Stomach (tissue), 9 donors: ENCODE results near the gene SPI1. TPM values are rescaled to one million over a fixed set of nuclear protein-coding genes. Genes with fewer than 3 reads are reported as not detected.
A peak's percentile ranks its signal among the peaks of the same experiment; 100 is the strongest.

ENCODE experiments used
- DNase-seq, 2 donors: peaks; one replicate each; pipeline versions ENCODE4 v3.0.0 to v3.0.0-alpha.2; 2013 to 2019
- H3K27ac ChIP-seq, 5 donors: fragments of 200-600 bp in 4 of 5; sonication (generic) in 4 of 5; one replicate each; pipeline ENCODE4 v1.5.1; 2013 to 2019; ENCODE audit warnings: mild to moderate bottlenecking in 1 of 5, moderate library complexity in 1 of 5
- H3K27me3 ChIP-seq, 3 donors: fragments of 200-600 bp; sonication (generic); one replicate each; pipeline ENCODE4 v1.5.1; 2017 to 2019; ENCODE audit warnings: mixed run types in 1 of 3
- H3K36me3 ChIP-seq, 4 donors: fragments of 200-600 bp; sonication (generic); 1 replicate in 3 of 4; 2 replicates in 1 of 4; pipeline ENCODE4 v1.5.1; 2016 to 2019
- H3K4me1 ChIP-seq, 4 donors: fragments of 200-600 bp; sonication (generic); one replicate each; pipeline ENCODE4 v1.5.1; 2016 to 2019
- H3K4me3 ChIP-seq, 4 donors: fragments of 200-600 bp; sonication (generic) in 3 of 4; one replicate each; pipeline ENCODE4 v1.5.1; 2016 to 2019; ENCODE audit warnings: mild to moderate bottlenecking in 1 of 4
- H3K9me3 ChIP-seq, 4 donors: fragments of 200-600 bp; sonication (generic); one replicate each; pipeline ENCODE4 v1.5.1; 2016 to 2019
- EP300 ChIP-seq: sonication (generic); formaldehyde crosslinking; IDR thresholded peaks from one replicate; pipeline ENCODE4 v1.6.1; 2017; ENCODE audit warnings: antibody characterized with exemption
- POLR2A ChIP-seq, 4 donors: fragments of 450-650 bp; IDR thresholded peaks; one replicate each; pipeline ENCODE4 v1.6.1; 2016; ENCODE audit warnings: antibody characterized with exemption in 4 of 4, control low read depth in 2 of 4, mild to moderate bottlenecking in 1 of 4, moderate library complexity in 1 of 4
- POLR2AphosphoS5 ChIP-seq, 3 donors: sonication (generic); formaldehyde crosslinking; IDR thresholded peaks; one replicate each; pipeline ENCODE4 v1.6.1; 2016; ENCODE audit warnings: antibody characterized with exemption in 3 of 3
- WGBS, 5 donors: extraction: QIAGEN DNeasy Blood & Tissue Kit in 3 of 5; methylation state at CpG; one replicate each; pipeline versions ENCODE4 v1.1.5 to v1.1.7; 2013 to 2018; 5-methylcytosine and 5-hydroxymethylcytosine counted together
- intact Hi-C: fragments of 100-400 bp; cut with DNase I; formaldehyde crosslinking; loops from one replicate; pipeline ENCODE4 v1.15.1; 2023; ENCODE audit warnings: low total_unique reads
- polyA plus RNA-seq, 3 donors: library from polyadenylated mRNA; stranded (reverse); fragments of 200-250 nt; gene quantifications; one replicate each; pipeline ENCODE4 v1.2.3, GENCODE V29; 2013
- total RNA-seq, 5 donors: library from RNA; depleted of rRNA; stranded (reverse); fragments of >200 nt; gene quantifications; one replicate each; pipeline versions ENCODE4 v1.1.0 to v1.2.3, GENCODE V29; 2014 to 2016
- TF ChIP-seq, protein P1 (sequence below), 7 experiments: fragments of 450-650 bp in 4 of 7; fragments of 200-600 bp in 3 of 7; sonication (generic) in 3 of 7; IDR thresholded peaks; one replicate each; pipeline ENCODE4 v1.5.1; 2016 to 2019; ENCODE audit warnings: antibody characterized with exemption in 7 of 7, control low read depth in 2 of 7, mild to moderate bottlenecking in 1 of 7
- donor health status: healthy with polysubstance abuse.
- donor health status: Bipolar disorder and iron deficiency.
- donor health status: healthy.

SPI1 gene
- total and polyA plus RNA-seq, 8 donors, result 2.6 to 24.3 (median 8.2) TPM

GRCh38 chr11:47361419-47361818, 16.9 kb downstream of the SPI1 start:
- WGBS, 5 donors, result 78 to 88% (median 85%) methylated on average over 13 of the region's 13 CpGs
- Histone ChIP-seq H3K9me3 (no peaks in the 10 kb centered on the region), H3K36me3 (peaks cover 0 to 6% (median 0%) of the 10 kb centered on the region in 4 donors), H3K27me3 (no peaks in the 10 kb centered on the region), H3K27ac (no peak overlapping the region), H3K4me3 (no peak overlapping the region), H3K4me1 (peaks cover 0 to 5% (median 0%) of the 10 kb centered on the region in 4 donors)
- intact Hi-C loops, result no loop called here
- no peak for DNase-seq
- no peak for TF ChIP-seq EP300
- no peak for TF ChIP-seq POLR2AphosphoS5 (IDR thresholded peaks at IDR 0.05)
- no peak for TF ChIP-seq POLR2A (IDR thresholded peaks at IDR 0.05)
- TF ChIP-seq, protein P1, sequence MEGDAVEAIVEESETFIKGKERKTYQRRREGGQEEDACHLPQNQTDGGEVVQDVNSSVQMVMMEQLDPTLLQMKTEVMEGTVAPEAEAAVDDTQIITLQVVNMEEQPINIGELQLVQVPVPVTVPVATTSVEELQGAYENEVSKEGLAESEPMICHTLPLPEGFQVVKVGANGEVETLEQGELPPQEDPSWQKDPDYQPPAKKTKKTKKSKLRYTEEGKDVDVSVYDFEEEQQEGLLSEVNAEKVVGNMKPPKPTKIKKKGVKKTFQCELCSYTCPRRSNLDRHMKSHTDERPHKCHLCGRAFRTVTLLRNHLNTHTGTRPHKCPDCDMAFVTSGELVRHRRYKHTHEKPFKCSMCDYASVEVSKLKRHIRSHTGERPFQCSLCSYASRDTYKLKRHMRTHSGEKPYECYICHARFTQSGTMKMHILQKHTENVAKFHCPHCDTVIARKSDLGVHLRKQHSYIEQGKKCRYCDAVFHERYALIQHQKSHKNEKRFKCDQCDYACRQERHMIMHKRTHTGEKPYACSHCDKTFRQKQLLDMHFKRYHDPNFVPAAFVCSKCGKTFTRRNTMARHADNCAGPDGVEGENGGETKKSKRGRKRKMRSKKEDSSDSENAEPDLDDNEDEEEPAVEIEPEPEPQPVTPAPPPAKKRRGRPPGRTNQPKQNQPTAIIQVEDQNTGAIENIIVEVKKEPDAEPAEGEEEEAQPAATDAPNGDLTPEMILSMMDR (IDR thresholded peaks at IDR 0.05), result no peak

- no peak for DNase-seq
- Histone ChIP-seq H3K36me3 (peaks cover 0 to 8% (median 0%) of the 10 kb centered on the region in 4 donors), H3K4me3 (no peak overlapping the region), H3K27me3 (no peaks in the 10 kb centered on the region), H3K27ac (no peak overlapping the region), H3K4me1 (peaks cover 0 to 9% (median 5%) of the 10 kb centered on the region in 4 donors), H3K9me3 (no peaks in the 10 kb centered on the region)
- no peak for TF ChIP-seq POLR2A (IDR thresholded peaks at IDR 0.05)
- TF ChIP-seq, protein P1 (IDR thresholded peaks at IDR 0.05), result no peak
- TF ChIP-seq EP300, result no peak
- no peak for TF ChIP-seq POLR2AphosphoS5 (IDR thresholded peaks at IDR 0.05)
- WGBS, 5 donors, result 90 to 95% (median 93%) methylated on average over 15 of the region's 15 CpGs
- intact Hi-C loops, result no loop called here
These were observed 18.0 kb downstream of the SPI1 start for GRCh38 chr11:47360341-47360740.

GRCh38 chr11:47359586-47359985, 18.8 kb downstream of the SPI1 start:
- Histone ChIP-seq H3K36me3 (peaks cover 0 to 13% (median 0%) of the 10 kb centered on the region in 4 donors), H3K27ac (peak overlapping the region in 1 of 5 donors; percentile 1), H3K4me3 (no peak overlapping the region), H3K4me1 (peaks cover 5 to 17% (median 13%) of the 10 kb centered on the region in 4 donors), H3K9me3 (no peaks in the 10 kb centered on the region), H3K27me3 (no peaks in the 10 kb centered on the region)
- DNase-seq, result no peak
- intact Hi-C loops, result no loop called here
- TF ChIP-seq, protein P1 (IDR thresholded peaks at IDR 0.05), result no peak
- TF ChIP-seq EP300, result no peak
- no peak for TF ChIP-seq POLR2AphosphoS5 (IDR thresholded peaks at IDR 0.05)
- no peak for TF ChIP-seq POLR2A (IDR thresholded peaks at IDR 0.05)
- WGBS, 5 donors, result 69 to 78% (median 74%) methylated on average over 16 to 17 of the region's 17 CpGs

DNA sequence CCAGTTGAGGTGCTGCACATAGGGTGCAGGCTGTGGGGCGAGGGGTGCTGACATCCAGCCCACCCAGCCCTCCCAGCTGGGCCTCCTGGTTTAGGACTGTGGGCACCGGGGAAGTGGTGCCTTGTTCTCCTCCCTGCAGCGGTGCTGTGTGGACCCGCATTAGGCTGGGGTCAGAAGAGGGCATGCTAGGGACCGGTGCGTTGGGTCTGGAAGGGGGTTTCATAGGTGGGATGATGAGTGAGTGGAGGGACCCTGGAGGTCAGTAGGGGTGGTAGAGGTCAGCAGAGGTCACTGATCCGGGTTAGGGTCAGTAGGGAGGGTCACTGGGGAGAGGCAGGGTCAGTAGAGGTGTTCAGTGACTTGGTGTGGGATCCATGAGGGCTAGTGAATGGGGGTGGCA, 19.2 kb downstream of the SPI1 start:
- Histone ChIP-seq H3K27ac (peak overlapping the region in 1 of 5 donors; percentile 1), H3K4me3 (no peak overlapping the region), H3K9me3 (no peaks in the 10 kb centered on the region), H3K4me1 (peaks cover 5 to 18% (median 14%) of the 10 kb centered on the region in 4 donors), H3K27me3 (no peaks in the 10 kb centered on the region), H3K36me3 (peaks cover 0 to 13% (median 0%) of the 10 kb centered on the region in 4 donors)
- WGBS, 5 donors, result 74 to 84% (median 77%) methylated on average over 6 to 7 of the region's 7 CpGs
- intact Hi-C loops, result no loop called here
- no peak for DNase-seq
- TF ChIP-seq, protein P1 (IDR thresholded peaks at IDR 0.05), result no peak
- TF ChIP-seq POLR2AphosphoS5 (IDR thresholded peaks at IDR 0.05), result no peak
- no peak for TF ChIP-seq POLR2A (IDR thresholded peaks at IDR 0.05)
- no peak for TF ChIP-seq EP300
